Fibroblast of pulmonary artery (primary cell): ENCODE results near the gene RAD21L1.

ENCODE experiments used
- DNase-seq: peaks from one replicate; pipeline ENCODE4 v3.0.0-alpha.2; 2010; ENCODE audit warnings: low read depth
- H3K4me3 ChIP-seq: replicated peaks from 2 replicates; pipeline ENCODE4 v1.5.1; 2011; ENCODE audit warnings: low read depth, mild to moderate bottlenecking, control low read depth, low read length, moderate library complexity
- CTCF ChIP-seq: IDR thresholded peaks from 2 replicates; pipeline ENCODE4 v1.5.1; 2011; ENCODE audit warnings: mild to moderate bottlenecking, control low read depth, low read length, inconsistent platforms; ENCODE audit errors: missing control alignments

Gene RAD21L1

GRCh38 chr20:1287306-1287705 is 61.5 kb downstream of the RAD21L1 start:
- TF ChIP-seq CTCF: no peak
- DNase-seq: no peak

GRCh38 chr20:1287787-1288569 is 62.1 kb downstream of the RAD21L1 start:
- no peak overlapping the region for H3K4me3 ChIP-seq
- no peak for DNase-seq
- TF ChIP-seq CTCF: no peak

More at GRCh38 chr20:1287306-1287705, 61.5 kb downstream of the RAD21L1 start:
- H3K4me3 ChIP-seq: no peak overlapping the region

- TF ChIP-seq CTCF: no peak
- no peak overlapping the region for H3K4me3 ChIP-seq
- DNase-seq: peak; percentile 74
These were observed 65.4 kb downstream of the RAD21L1 start for GRCh38 chr20:1291191-1291741.

GRCh38 chr20:1292620-1293019 is 66.8 kb downstream of the RAD21L1 start:
- no peak for DNase-seq
- H3K4me3 ChIP-seq: no peak overlapping the region
- TF ChIP-seq CTCF: no peak

GRCh38 chr20:1293641-1294379 is 68.0 kb downstream of the RAD21L1 start:
- TF ChIP-seq CTCF: no peak
- DNase-seq: no peak
- no peak overlapping the region for H3K4me3 ChIP-seq

GRCh38 chr20:1294497-1294896 is 68.7 kb downstream of the RAD21L1 start:
- no peak overlapping the region for H3K4me3 ChIP-seq
- DNase-seq: no peak
- TF ChIP-seq CTCF: no peak
